Body of pancreas (tissue), 4 donors: ENCODE data around the gene MAP4K3.

Source experiments
- POLR2A ChIP-seq, 3 donors: fragments of 450-650 bp; IDR thresholded peaks; one replicate each; pipeline ENCODE4 v1.6.1; 2016; ENCODE audit warnings: antibody characterized with exemption in 3 of 3, mild to moderate bottlenecking in 2 of 3
- TF ChIP-seq, protein P1 (sequence below), 7 experiments: fragments of 450-650 bp in 4 of 7; fragments of 200-600 bp in 3 of 7; sonication (generic) in 3 of 7; IDR thresholded peaks; one replicate each; pipeline ENCODE4 v1.5.1; 2016 to 2019; ENCODE audit warnings: antibody characterized with exemption in 7 of 7

DNA sequence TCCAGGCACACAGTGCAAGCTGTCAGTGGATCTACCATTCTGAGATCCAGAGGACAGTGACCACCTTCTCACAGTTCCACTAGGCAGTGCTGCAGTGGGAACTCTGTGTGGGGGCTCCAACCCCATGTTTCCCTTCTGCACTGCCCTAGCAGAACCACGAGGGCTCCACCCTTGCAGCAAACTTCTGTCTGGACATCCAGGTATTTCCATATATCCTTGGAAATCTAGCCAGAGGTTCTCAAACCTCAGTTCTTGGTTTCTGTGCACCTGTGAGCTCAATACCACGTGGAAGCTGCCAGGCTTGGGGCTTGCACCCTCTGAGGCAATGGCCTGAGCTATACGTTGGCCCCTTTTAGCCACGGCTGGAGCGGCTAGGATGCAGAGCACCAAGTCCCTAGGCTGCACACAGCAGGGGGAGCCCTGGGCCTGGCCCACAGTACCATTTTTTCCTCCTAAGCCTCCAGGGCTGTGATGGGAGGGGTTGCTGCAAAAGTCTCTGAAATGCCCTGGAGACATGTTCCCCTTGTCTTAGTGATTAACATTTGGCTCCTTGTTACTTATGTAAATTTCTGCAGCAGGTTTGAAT, 77.5 kb downstream of the MAP4K3 start:
- TF ChIP-seq, protein P1, sequence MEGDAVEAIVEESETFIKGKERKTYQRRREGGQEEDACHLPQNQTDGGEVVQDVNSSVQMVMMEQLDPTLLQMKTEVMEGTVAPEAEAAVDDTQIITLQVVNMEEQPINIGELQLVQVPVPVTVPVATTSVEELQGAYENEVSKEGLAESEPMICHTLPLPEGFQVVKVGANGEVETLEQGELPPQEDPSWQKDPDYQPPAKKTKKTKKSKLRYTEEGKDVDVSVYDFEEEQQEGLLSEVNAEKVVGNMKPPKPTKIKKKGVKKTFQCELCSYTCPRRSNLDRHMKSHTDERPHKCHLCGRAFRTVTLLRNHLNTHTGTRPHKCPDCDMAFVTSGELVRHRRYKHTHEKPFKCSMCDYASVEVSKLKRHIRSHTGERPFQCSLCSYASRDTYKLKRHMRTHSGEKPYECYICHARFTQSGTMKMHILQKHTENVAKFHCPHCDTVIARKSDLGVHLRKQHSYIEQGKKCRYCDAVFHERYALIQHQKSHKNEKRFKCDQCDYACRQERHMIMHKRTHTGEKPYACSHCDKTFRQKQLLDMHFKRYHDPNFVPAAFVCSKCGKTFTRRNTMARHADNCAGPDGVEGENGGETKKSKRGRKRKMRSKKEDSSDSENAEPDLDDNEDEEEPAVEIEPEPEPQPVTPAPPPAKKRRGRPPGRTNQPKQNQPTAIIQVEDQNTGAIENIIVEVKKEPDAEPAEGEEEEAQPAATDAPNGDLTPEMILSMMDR (IDR thresholded peaks at IDR 0.05), result no peak
- TF ChIP-seq POLR2A (IDR thresholded peaks at IDR 0.05), result no peak
